ENCODE results near the gene SEMA5A. TPM values are rescaled to one million over a fixed set of nuclear protein-coding genes. Genes with fewer than 3 reads are reported as not detected.

SEMA5A gene
- total RNA-seq, 2 donors from 2014 or later = 3.4 to 40.2 TPM

GRCh38 chr5:9370256-9370655 is 175.6 kb downstream of the SEMA5A start:
- Histone ChIP-seq H3K9me3 (no peaks in the 10 kb centered on the region), H3K27ac (no peak overlapping the region), H3K36me3 (replicated peaks in 1 of 2; ENCODE audit: insufficient read depth in 1 of 2, low read depth in 2 of 2) (no peaks in the 10 kb centered on the region), H3K4me3 (no peak overlapping the region), H3K27me3 (no peaks in the 10 kb centered on the region), H3K4me1 (peaks cover 30% of the 10 kb centered on the region)
- ATAC-seq = no peak
- TF ChIP-seq, protein P1, sequence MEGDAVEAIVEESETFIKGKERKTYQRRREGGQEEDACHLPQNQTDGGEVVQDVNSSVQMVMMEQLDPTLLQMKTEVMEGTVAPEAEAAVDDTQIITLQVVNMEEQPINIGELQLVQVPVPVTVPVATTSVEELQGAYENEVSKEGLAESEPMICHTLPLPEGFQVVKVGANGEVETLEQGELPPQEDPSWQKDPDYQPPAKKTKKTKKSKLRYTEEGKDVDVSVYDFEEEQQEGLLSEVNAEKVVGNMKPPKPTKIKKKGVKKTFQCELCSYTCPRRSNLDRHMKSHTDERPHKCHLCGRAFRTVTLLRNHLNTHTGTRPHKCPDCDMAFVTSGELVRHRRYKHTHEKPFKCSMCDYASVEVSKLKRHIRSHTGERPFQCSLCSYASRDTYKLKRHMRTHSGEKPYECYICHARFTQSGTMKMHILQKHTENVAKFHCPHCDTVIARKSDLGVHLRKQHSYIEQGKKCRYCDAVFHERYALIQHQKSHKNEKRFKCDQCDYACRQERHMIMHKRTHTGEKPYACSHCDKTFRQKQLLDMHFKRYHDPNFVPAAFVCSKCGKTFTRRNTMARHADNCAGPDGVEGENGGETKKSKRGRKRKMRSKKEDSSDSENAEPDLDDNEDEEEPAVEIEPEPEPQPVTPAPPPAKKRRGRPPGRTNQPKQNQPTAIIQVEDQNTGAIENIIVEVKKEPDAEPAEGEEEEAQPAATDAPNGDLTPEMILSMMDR (IDR thresholded peaks at IDR 0.05) = no peak
- WGBS, 2 donors = 69 to 88% methylated on average over 2 of the region's 2 CpGs
- no peak for DNase-seq
- intact Hi-C loops (cut with DNase I) = no loop called here

DNA sequence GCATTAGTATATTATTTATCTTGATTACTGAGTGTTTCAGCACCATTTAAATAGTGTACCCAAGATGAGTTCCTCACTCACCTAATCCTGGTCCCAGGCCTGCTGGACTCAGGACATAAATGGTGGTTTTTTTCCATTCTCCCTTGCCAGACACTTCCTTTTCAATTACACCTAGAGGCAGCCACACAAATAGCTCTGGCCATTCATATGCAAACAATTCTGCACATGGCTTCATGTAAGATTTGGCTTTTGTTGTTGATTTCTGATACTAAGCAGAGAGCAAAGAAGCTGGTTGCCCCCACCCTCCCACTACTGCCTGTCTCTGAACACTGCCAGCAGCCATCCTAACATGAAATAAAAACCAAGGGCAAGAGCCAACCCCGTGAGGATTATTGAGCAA is 180.4 kb downstream of the SEMA5A start:
- no peak for ATAC-seq
- TF ChIP-seq, protein P1 (IDR thresholded peaks at IDR 0.05) = no peak
- no peak for TF ChIP-seq POLR2A (IDR thresholded peaks at IDR 0.05)

GRCh38 chr5:9363449-9363848 is 182.4 kb downstream of the SEMA5A start:
- intact Hi-C loops (cut with DNase I) = no loop called here
- H3K27me3 ChIP-seq = no peaks in the 10 kb centered on the region
- no peak overlapping the region for H3K4me3 ChIP-seq
- no peaks in the 10 kb centered on the region for H3K4me1 ChIP-seq
- WGBS, 2 donors = 72 to 74% methylated on average over 2 of the region's 2 CpGs
- TF ChIP-seq POLR2A (IDR thresholded peaks at IDR 0.05) = no peak
- TF ChIP-seq, protein P1 (IDR thresholded peaks at IDR 0.05) = no peak
- H3K9me3 ChIP-seq = no peaks in the 10 kb centered on the region
- no peak overlapping the region for H3K27ac ChIP-seq
- DNase-seq = no peak
- H3K36me3 ChIP-seq (replicated peaks in 1 of 2; ENCODE audit: insufficient read depth in 1 of 2, low read depth in 2 of 2) = no peaks in the 10 kb centered on the region
- no peak for ATAC-seq

More for the DNA sequence above, 180.4 kb downstream of the SEMA5A start:
- Histone ChIP-seq H3K9me3 (no peaks in the 10 kb centered on the region), H3K4me3 (no peak overlapping the region), H3K27me3 (no peaks in the 10 kb centered on the region), H3K4me1 (no peaks in the 10 kb centered on the region), H3K36me3 (replicated peaks in 1 of 2; ENCODE audit: insufficient read depth in 1 of 2, low read depth in 2 of 2) (no peaks in the 10 kb centered on the region), H3K27ac (no peak overlapping the region)
- no peak for DNase-seq
- WGBS, 2 donors = 36 to 60% methylated on average over 1 of the region's 1 CpG
- intact Hi-C loops (cut with DNase I) = no loop called here

DNA sequence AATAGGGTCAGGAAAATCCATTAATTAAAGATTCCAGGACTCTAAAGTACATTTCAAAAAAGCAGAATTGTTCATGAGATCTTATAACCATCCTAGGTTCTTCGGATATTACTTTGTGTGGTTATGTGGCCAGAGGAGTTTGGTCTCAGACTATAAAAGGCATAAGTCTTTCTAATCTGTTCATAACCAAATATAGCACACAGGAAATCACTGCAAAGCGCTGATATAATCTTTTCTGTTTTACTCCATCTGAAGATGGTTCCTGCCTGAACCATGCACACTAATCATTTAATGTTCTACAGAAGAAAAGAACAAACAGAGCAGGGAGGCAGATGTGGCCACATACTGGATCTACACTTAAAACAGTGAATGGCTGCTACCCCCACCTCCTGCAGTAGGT is 182.8 kb downstream of the SEMA5A start:
- no peak for ATAC-seq
- H3K4me1 ChIP-seq = no peaks in the 10 kb centered on the region
- WGBS, 2 donors = 39 to 40% methylated on average over 2 of the region's 2 CpGs
- intact Hi-C loops (cut with DNase I) = no loop called here
- H3K36me3 ChIP-seq (replicated peaks in 1 of 2; ENCODE audit: insufficient read depth in 1 of 2, low read depth in 2 of 2) = no peaks in the 10 kb centered on the region
- TF ChIP-seq POLR2A (IDR thresholded peaks at IDR 0.05) = no peak
- TF ChIP-seq, protein P1 (IDR thresholded peaks at IDR 0.05) = no peak
- H3K9me3 ChIP-seq = no peaks in the 10 kb centered on the region
- no peaks in the 10 kb centered on the region for H3K27me3 ChIP-seq
- H3K27ac ChIP-seq = no peak overlapping the region
- no peak overlapping the region for H3K4me3 ChIP-seq
- no peak for DNase-seq

GRCh38 chr5:9362600-9362999 is 183.3 kb downstream of the SEMA5A start:
- Histone ChIP-seq H3K36me3 (replicated peaks in 1 of 2; ENCODE audit: insufficient read depth in 1 of 2, low read depth in 2 of 2) (no peaks in the 10 kb centered on the region), H3K27ac (no peak overlapping the region), H3K9me3 (no peaks in the 10 kb centered on the region), H3K4me1 (no peaks in the 10 kb centered on the region), H3K27me3 (no peaks in the 10 kb centered on the region), H3K4me3 (no peak overlapping the region)
- DNase-seq (no peak), ATAC-seq (no peak)
- TF ChIP-seq, protein P1 (IDR thresholded peaks at IDR 0.05) = no peak
- TF ChIP-seq POLR2A (IDR thresholded peaks at IDR 0.05) = no peak
- intact Hi-C loops (cut with DNase I) = no loop called here
- 70 to 84% methylated on average over 3 of the region's 3 CpGs for WGBS, 2 donors
